A549 (cell line): Measurements from ENCODE around the gene ZNF22.

ENCODE experiments used
- BHLHE40 ChIP-seq: IDR thresholded peaks from 2 replicates; pipeline ENCODE4 v1.6.1; 2012; ENCODE audit warnings: low read depth, low read length, inconsistent platforms
- CEBPB ChIP-seq, 2 experiments: fragments of >200 bp in 1 of 2; sonication (Bioruptor Twin) in 1 of 2; formaldehyde crosslinking in 1 of 2; IDR thresholded peaks; 2 replicates each; pipeline ENCODE4 v1.6.1; 2012 to 2016
- CTCF ChIP-seq: fragments of >200 bp; sonication (Bioruptor Twin); formaldehyde crosslinking; IDR thresholded peaks from 3 replicates; pipeline ENCODE4 v1.5.1; 2016
- GATA3 ChIP-seq: IDR thresholded peaks from 2 replicates; pipeline ENCODE4 v1.6.1; 2012; ENCODE audit warnings: borderline replicate concordance
- NFE2L2 ChIP-seq: fragments of 150-350 bp; conservative IDR thresholded peaks from 2 replicates; pipeline ENCODE4 v1.6.1; 2014; ENCODE audit warnings: low read length
- REST ChIP-seq: fragments of 200-600 bp; sonication (generic); IDR thresholded peaks from 2 replicates; pipeline ENCODE4 v1.6.1; 2016; ENCODE audit warnings: antibody characterized with exemption, mild to moderate bottlenecking, moderate library complexity

- TF ChIP-seq GATA3, result no peak
- TF ChIP-seq CTCF, result no peak
- no peak for TF ChIP-seq CEBPB (IDR thresholded peaks at IDR 0.05)
- no peak for TF ChIP-seq NFE2L2
- no peak for TF ChIP-seq REST
- TF ChIP-seq BHLHE40, result no peak
Measured at GRCh38 chr10:44980309-44981171, 20.2 kb upstream of the ZNF22 start.
